GM23338 (cell line): Measurements from ENCODE around the gene MARCKSL1. TPM values are rescaled to one million over a fixed set of nuclear protein-coding genes. Genes with fewer than 3 reads are reported as not detected.

Source experiments
- ATAC-seq: fragments of 200-7000 bp; cut with Tn5 transposase; 3 replicates; pipeline ENCODE4 v1.9.1; 2020
- DNase-seq: peaks from one replicate; pipeline ENCODE4 v3.0.0-alpha.2; 2015; ENCODE audit warnings: low spot score
- H2AFZ ChIP-seq: fragments of 200-600 bp; sonication (generic); 2 replicates; pipeline ENCODE4 v1.8.0; 2016; ENCODE audit warnings: antibody characterized with exemption, mild to moderate bottlenecking, moderate library complexity
- H3F3A ChIP-seq: fragments of 200-600 bp; sonication (generic); replicated peaks from 2 replicates; pipeline ENCODE4 v1.8.0; 2017; ENCODE audit warnings: antibody characterized with exemption, mixed run types, low read depth
- H3K27ac ChIP-seq: fragments of 200-600 bp; sonication (generic); 2 replicates; pipeline ENCODE4 v1.6.1; 2016; ENCODE audit warnings: low read depth
- H3K27me3 ChIP-seq: fragments of 200-600 bp; sonication (generic); 2 replicates; pipeline ENCODE4 v1.8.0; 2016; ENCODE audit warnings: mild to moderate bottlenecking, mixed run types, moderate library complexity; ENCODE audit not compliant: insufficient read depth
- H3K36me3 ChIP-seq: fragments of 200-600 bp; sonication (generic); 2 replicates; pipeline ENCODE4 v1.8.0; 2016; ENCODE audit warnings: mild to moderate bottlenecking; ENCODE audit not compliant: insufficient read depth
- H3K4me1 ChIP-seq: fragments of 200-600 bp; sonication (generic); 2 replicates; pipeline ENCODE4 v1.8.0; 2016; ENCODE audit warnings: mild to moderate bottlenecking, moderate library complexity; ENCODE audit not compliant: insufficient read depth
- H3K4me2 ChIP-seq: fragments of 200-600 bp; sonication (generic); 2 replicates; pipeline ENCODE4 v1.7.1; 2017; ENCODE audit warnings: mixed run types
- H3K4me3 ChIP-seq: fragments of 200-600 bp; sonication (generic); 2 replicates; pipeline ENCODE4 v1.6.1; 2016; ENCODE audit warnings: mixed run types
- H3K79me2 ChIP-seq: fragments of 200-600 bp; sonication (generic); replicated peaks from 2 replicates; pipeline ENCODE4 v1.8.0; 2017; ENCODE audit warnings: mild to moderate bottlenecking; ENCODE audit not compliant: insufficient read depth
- H3K9me2 ChIP-seq: fragments of 200-600 bp; sonication (generic); 2 replicates; pipeline ENCODE4 v1.8.0; 2017; ENCODE audit not compliant: insufficient read depth
- H4K20me1 ChIP-seq: fragments of 200-600 bp; sonication (generic); replicated peaks from 2 replicates; pipeline ENCODE4 v1.8.0; 2017; ENCODE audit warnings: mild to moderate bottlenecking; ENCODE audit not compliant: insufficient read depth
- H3K27ac Mint-ChIP-seq: 2 replicates; pipeline ENCODE4 v1.8.0; 2020; ENCODE audit warnings: inconsistent platforms, mild to moderate bottlenecking, moderate library complexity, mixed read lengths
- H3K27me3 Mint-ChIP-seq: 3 replicates; pipeline ENCODE4 v1.8.0; 2022; ENCODE audit warnings: low read depth, mild to moderate bottlenecking, moderate library complexity, mixed read lengths, inconsistent platforms; ENCODE audit not compliant: insufficient read depth, poor library complexity
- H3K36me3 Mint-ChIP-seq: 3 replicates; pipeline ENCODE4 v1.8.0; 2021; ENCODE audit warnings: low read depth, mild to moderate bottlenecking, inconsistent platforms, moderate library complexity, mixed read lengths
- H3K4me1 Mint-ChIP-seq: 3 replicates; pipeline ENCODE4 v1.8.0; 2020; ENCODE audit warnings: mild to moderate bottlenecking, inconsistent platforms, mixed read lengths
- H3K4me3 Mint-ChIP-seq: 3 replicates; pipeline ENCODE4 v1.8.0; 2021; ENCODE audit warnings: moderate library complexity, mild to moderate bottlenecking, inconsistent platforms, mixed read lengths
- H3K9me3 Mint-ChIP-seq: 3 replicates; pipeline ENCODE4 v1.8.0; 2020; ENCODE audit warnings: moderate library complexity, mild to moderate bottlenecking, inconsistent platforms, mixed read lengths
- CREB1 ChIP-seq: fragments of 250-450 bp; sonication (Bioruptor Pico); IDR thresholded peaks from 2 replicates; pipeline ENCODE4 v1.5.0; 2020; ENCODE audit warnings: low read depth, mild to moderate bottlenecking, moderate library complexity
- CTCF ChIP-seq, 2 experiments: fragments of 200-600 bp in 1 of 2; sonication (generic) in 1 of 2; conservative IDR thresholded peaks; 2 replicates each; pipeline versions ENCODE4 v1.5.1 to v1.6.1; 2016 to 2017; ENCODE audit warnings: antibody characterized with exemption in 2 of 2, low read depth in 2 of 2, mild to moderate bottlenecking in 2 of 2, moderate library complexity in 1 of 2
- ETS1 ChIP-seq: IDR thresholded peaks from 2 replicates; pipeline ENCODE4 v1.6.1; 2016; ENCODE audit warnings: antibody characterized with exemption
- EZH2phosphoT487 ChIP-seq: fragments of 200-600 bp; sonication (generic); IDR thresholded peaks from one replicate; pipeline ENCODE4 v1.8.1; 2018; ENCODE audit warnings: antibody characterized with exemption; ENCODE audit not compliant: unreplicated experiment
- JUNB ChIP-seq: IDR thresholded peaks from one replicate; pipeline ENCODE4 v1.6.1; 2016; ENCODE audit warnings: antibody characterized with exemption; ENCODE audit not compliant: unreplicated experiment
- POLR2AphosphoS5 ChIP-seq: IDR thresholded peaks from 2 replicates; pipeline ENCODE4 v1.6.1; 2016; ENCODE audit warnings: antibody characterized with exemption, low read depth
- REST ChIP-seq: IDR thresholded peaks from one replicate; pipeline ENCODE4 v1.6.1; 2018; ENCODE audit warnings: antibody characterized with exemption; ENCODE audit not compliant: unreplicated experiment
- ZNF114 ChIP-seq: fragments of 250-450 bp; sonication (Bioruptor Pico); IDR thresholded peaks from 2 replicates; pipeline ENCODE4 v1.5.0; 2020; ENCODE audit warnings: mild to moderate bottlenecking, moderate library complexity
- ZNF331 ChIP-seq: fragments of 250-450 bp; sonication (Bioruptor Pico); IDR thresholded peaks from 2 replicates; pipeline ENCODE4 v1.5.0; 2020; ENCODE audit warnings: low read depth, mild to moderate bottlenecking, moderate library complexity
- polyA plus RNA-seq: library from polyadenylated mRNA; unstranded; fragments of >200 nt; fragmentation: Nextera tagmentation; extraction: Ambion mirVana; gene quantifications from 2 replicates; pipeline ENCODE4 v1.2.1, GENCODE V29; 2016
- total RNA-seq: library from RNA; depleted of rRNA; stranded (reverse); fragments of >200 nt; shearing (Covaris generic); gene quantifications from 2 replicates; pipeline ENCODE4 v1.2.3, GENCODE V29; 2014

Gene MARCKSL1
- total and polyA plus RNA-seq, 2 experiments from 2014 or later, result 329 to 553 TPM

- H3K36me3 Mint-ChIP-seq, result no peaks in the 10 kb centered on the region; the same call in 2 of the 3 replicates
- no peak overlapping the region for H3K27ac Mint-ChIP-seq
- peaks cover 24% of the 10 kb centered on the region for H3K27me3 Mint-ChIP-seq
- H3K36me3 ChIP-seq, result no peaks in the 10 kb centered on the region
- peak; percentile 13; the same call in 2 of the 3 replicates for ATAC-seq
- no peaks in the 10 kb centered on the region for H3K79me2 ChIP-seq
- no peaks in the 10 kb centered on the region for H4K20me1 ChIP-seq
- TF ChIP-seq ZNF114 (CRISPR knock-in tag) (no peak), CREB1 (CRISPR knock-in tag) (no peak), CTCF (conservative IDR thresholded peaks at IDR 0.05; ENCODE audit: low read depth in 2 of 2) (no peak), POLR2AphosphoS5 (no peak), ZNF331 (CRISPR knock-in tag) (no peak), JUNB (no peak), REST (no peak)
- peaks cover 21% of the 10 kb centered on the region for H3K4me1 Mint-ChIP-seq
- H3K4me3 ChIP-seq, result no peak overlapping the region
- no peak overlapping the region for H3K4me2 ChIP-seq
- H3K9me3 Mint-ChIP-seq, result no peaks in the 10 kb centered on the region
- DNase-seq, result no peak
- H3F3A ChIP-seq, result no peaks in the 10 kb centered on the region
- H3K27me3 ChIP-seq, result peaks cover 7% of the 10 kb centered on the region; the same call in 1 of the 2 replicates
- H3K4me3 Mint-ChIP-seq, result no peak overlapping the region
- H3K4me1 ChIP-seq, result peaks cover 8% of the 10 kb centered on the region; the same call in 1 of the 2 replicates
- H3K27ac ChIP-seq, result no peak overlapping the region
- H2AFZ ChIP-seq, result no peak overlapping the region
- no peaks in the 10 kb centered on the region for H3K9me2 ChIP-seq
Observed at GRCh38 chr1:32341186-32341757, 5.2 kb upstream of the MARCKSL1 start.

GRCh38 chr1:32339363-32339978 is 3.4 kb upstream of the MARCKSL1 start:
- Histone ChIP-seq H3F3A (peaks cover 6% of the 10 kb centered on the region), H3K4me1 (peaks cover 12% of the 10 kb centered on the region; the same call in 1 of the 2 replicates), H2AFZ (no peak overlapping the region), H3K4me3 (no peak overlapping the region), H4K20me1 (peaks cover 4% of the 10 kb centered on the region; the same call in 1 of the 2 replicates), H3K36me3 (no peaks in the 10 kb centered on the region), H3K27ac (no peak overlapping the region), H3K9me2 (no peaks in the 10 kb centered on the region), H3K27me3 (peaks cover 7% of the 10 kb centered on the region; the same call in 1 of the 2 replicates), H3K4me2 (no peak overlapping the region), H3K79me2 (peaks cover 10% of the 10 kb centered on the region)
- Mint-ChIP-seq H3K4me3 (no peak overlapping the region; the same call in 2 of the 3 replicates), H3K36me3 (peaks cover 6% of the 10 kb centered on the region), H3K4me1 (peaks cover 26% of the 10 kb centered on the region), H3K9me3 (peaks cover 2% of the 10 kb centered on the region; the same call in 2 of the 3 replicates), H3K27ac (no peak overlapping the region; the same call in 1 of the 2 replicates), H3K27me3 (peaks cover 23% of the 10 kb centered on the region)
- ATAC-seq (no peak), DNase-seq (no peak)
- TF ChIP-seq ETS1 (no peak), REST (no peak), CTCF (conservative IDR thresholded peaks at IDR 0.05; ENCODE audit: low read depth in 2 of 2) (no peak), POLR2AphosphoS5 (no peak), EZH2phosphoT487 (no peak), ZNF331 (CRISPR knock-in tag) (no peak)
